Endometrial microvascular endothelial cells (primary cell): ENCODE results near the gene SELENOO. TPM values are rescaled to one million over a fixed set of nuclear protein-coding genes. Genes with fewer than 3 reads are reported as not detected.

Experiments used
- in situ Hi-C: cut with HindIII; loops from 2 replicates; pipeline ENCODE4 v1.10.0; 2017; ENCODE audit warnings: low sequenced_read_pairs, low pct_unique_long_range_greater_than_20kb; ENCODE audit errors: inconsistent ontology term
- total RNA-seq: library from RNA; depleted of rRNA; stranded (reverse); fragments of >200 nt; gene quantifications from one replicate; pipeline ENCODE4 v1.2.3, GENCODE V29; 2015; ENCODE audit errors: inconsistent ontology term

Gene SELENOO
- total RNA-seq, 1 donor from 2014 or later = 29.7 TPM

DNA sequence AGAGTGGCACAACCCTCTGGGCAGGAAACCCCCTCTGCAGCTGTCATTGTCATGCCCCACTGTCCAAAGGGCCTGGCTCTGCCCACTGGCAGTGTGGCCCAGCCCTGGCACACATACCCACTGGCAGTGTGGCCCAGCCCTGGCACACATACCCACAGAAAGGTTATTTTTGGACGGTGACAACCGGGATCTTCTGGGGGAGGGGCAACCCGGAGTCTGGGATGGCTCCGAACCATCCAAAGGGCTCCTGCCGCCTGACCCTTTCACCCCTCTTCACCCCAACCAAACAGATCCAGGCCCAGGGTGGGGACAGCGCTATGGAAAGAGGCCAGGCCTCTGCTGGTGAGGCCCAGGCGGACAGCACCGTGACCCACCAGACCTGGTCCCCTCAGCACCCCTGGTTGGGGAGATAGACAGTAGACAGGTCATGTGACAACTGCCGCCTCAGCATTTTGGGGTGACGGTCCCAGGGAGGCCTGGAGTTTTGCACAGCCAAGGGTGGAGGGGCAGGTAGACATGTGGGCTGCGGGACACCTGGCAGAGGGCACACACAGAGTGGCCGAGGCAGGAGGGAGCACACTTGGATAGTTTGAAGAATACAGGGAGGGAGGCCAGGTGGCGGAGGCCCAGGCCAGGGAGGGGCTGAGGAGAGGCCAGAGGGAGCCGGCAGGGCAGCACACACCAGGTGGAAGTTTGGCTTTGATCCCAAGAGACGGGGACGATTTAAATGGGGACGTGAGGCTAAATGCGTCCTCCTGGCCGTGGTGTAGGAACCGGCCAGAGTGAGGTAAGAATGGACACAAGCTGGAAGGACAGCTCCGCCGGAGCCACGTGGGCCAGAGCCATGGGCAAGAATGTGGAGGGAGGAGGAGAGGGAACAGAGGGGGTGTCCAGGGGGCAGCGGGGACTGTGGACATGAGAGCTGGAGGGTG lies 57.8 kb downstream of the SELENOO start:
- in situ Hi-C loops = no loop called here

DNA sequence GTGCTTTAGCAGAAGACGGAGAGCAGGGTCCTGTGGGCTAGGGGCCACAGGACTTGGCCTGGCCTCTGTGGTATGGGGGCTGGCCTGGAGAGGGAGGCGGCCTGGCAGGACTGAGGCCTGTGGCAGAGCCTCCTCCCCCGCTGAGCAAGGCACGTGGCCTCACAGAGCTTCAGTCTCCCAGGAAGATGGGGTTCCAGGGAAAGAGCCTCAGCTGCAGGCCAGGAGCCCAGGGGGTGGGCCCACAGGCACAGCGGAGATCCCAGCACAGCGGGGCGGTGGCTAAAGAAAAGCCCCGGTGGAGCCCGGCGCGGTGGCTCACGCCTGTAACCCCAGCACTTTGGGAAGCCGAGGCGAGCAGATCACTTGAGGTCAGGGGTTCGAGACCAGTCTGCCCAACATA lies 58.5 kb downstream of the SELENOO start:
- in situ Hi-C loops = no loop called here

DNA sequence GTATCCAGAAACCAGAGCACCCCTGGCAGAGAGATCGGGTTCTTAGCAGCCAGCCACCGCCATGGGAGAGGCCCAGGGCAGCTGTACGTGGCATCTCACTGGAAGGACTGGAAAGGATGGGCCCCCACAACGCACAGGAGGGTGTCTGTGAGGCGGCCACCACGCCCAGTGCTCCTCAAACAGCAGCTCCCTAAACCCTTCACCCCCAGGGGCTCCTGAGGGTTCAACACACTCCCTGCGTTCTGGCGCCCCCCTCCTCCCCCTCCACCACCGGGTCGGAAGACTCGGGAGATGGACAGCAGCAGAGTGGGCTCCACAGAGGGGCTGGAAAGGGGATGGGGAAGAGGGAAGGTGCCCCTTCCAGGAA lies 59.6 kb downstream of the SELENOO start:
- in situ Hi-C loops = no loop called here

DNA sequence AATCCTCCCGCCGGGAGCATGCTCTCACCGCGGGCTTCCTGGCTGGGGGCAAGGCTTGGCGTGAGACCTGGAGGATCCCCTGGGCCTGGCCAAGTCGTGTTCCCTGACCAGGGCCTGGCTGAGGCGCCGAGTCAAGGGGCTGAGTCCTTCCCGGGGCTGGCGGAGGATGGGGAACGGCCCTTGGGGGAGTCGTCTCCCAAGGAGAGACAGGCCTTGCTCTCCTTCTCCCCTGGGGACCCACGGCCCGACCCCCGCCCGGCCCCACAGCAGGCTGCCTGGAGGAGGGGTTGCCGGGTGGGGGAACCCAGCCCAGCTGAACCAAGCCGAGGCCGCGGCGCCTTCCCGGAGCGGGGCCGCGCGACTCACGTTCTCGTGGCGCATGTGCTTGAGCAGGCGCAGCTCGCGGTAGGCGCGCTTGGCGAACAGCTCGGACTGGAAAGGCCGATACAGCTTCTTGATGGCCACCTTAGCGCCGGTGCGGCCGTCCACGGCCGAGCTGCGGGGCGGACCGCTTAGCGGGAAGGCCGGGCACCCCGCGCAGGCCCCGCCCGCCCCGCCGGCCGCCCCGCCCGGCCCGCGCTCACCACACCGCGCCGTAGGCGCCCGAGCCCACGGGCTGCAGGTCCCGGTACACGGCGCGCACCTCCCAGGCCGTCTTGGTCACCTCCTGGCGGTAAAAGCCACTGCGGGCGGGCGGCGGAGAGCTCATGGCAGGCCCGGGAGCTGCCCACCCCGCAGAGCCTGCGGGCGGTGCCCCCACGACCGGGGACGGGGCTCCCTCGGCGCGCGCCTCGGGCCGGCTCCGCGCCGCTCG lies 60.2 kb downstream of the SELENOO start:
- in situ Hi-C loops = no loop called here

- in situ Hi-C loops = no loop called here
Measured at GRCh38 chr22:50261615-50262459, 61.0 kb downstream of the SELENOO start, which contains the start of gene MAPK12. MAPK12 (minus strand) TSS chr22:50261683; CDS start chr22:50261509, 174 bp downstream.

DNA sequence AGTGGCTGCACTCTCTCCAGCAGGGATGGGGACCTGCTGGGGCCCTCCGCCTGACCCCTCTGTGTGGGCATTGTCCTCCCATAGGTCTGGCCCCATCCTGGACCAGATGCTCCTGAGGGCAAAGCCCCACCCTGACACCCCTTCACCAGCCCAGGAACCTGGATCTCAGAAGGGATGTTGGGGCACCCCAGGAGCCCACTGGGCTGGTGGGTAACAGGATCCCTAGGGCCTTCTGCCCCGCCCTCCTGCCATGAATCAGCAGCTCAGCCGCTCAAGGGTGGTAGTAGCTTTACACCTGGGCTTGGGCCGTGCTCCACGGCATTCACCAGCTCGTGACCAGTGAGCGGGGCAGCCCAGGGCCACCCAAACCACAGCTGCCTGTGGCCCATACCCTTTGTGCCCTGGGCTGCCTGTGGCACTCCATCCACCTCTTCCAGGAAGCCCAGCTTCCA lies 61.7 kb downstream of the SELENOO start:
- in situ Hi-C loops = no loop called here

DNA sequence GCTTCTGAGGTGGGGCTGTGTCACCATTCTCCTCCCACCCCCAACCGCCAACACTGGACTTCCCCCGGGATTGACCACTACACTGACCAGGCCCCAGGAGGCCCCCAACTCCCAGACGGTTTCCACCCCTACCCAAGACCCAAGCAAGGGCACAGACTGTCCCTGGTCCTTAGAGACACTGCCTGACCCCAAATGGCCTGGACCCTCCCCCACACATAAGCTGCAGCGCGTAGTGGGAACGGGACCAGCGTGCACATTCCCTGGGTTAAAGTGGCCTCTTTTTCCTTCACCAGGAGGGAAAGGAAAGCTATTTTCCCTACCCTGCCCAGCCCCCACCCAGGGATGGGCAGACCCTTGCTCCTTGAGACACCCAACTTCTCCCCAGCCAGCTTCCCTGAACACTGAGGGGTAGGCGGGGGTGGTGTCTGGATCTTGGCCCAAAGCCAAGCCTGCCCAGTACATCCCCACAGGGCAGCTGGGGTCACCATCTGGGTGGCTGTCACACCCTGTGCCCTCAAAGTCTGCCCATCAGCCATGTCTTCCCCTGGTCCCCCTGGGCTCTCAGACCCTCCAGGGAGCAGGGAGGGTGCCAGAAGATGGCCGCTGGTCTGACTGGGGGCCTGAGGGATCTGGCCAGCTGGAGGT lies 62.3 kb downstream of the SELENOO start:
- in situ Hi-C loops = no loop called here

DNA sequence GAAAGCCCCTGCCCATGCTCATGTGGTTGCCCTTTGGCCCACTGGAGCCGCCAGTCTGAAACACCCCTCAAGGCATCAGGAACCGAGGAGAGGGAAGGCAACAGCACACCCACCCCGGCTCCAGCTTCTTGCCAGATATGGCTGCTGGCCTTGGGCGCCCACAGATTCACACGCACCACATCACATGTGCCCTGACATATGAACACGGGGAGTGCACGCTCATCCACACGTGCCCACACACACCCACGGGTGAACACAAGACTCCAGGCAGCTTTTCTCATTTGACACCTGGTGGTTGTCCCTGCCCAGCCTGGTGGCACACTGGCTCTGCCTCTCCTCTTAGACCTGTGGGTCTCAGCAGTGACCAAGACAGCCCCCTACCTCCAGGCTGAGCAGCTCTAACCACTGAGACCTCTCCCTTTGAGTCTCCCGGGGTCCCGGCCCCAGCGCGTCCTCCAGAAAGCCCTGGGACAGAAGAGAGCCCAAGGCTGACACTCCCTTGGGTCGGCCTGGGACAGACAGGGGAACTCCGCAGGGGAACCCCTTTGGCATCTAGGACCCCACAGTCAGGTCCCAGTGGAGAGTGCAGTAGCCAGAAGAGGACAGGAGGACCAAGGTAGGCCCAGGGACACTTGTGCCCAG lies 63.4 kb downstream of the SELENOO start:
- in situ Hi-C loops = no loop called here

DNA sequence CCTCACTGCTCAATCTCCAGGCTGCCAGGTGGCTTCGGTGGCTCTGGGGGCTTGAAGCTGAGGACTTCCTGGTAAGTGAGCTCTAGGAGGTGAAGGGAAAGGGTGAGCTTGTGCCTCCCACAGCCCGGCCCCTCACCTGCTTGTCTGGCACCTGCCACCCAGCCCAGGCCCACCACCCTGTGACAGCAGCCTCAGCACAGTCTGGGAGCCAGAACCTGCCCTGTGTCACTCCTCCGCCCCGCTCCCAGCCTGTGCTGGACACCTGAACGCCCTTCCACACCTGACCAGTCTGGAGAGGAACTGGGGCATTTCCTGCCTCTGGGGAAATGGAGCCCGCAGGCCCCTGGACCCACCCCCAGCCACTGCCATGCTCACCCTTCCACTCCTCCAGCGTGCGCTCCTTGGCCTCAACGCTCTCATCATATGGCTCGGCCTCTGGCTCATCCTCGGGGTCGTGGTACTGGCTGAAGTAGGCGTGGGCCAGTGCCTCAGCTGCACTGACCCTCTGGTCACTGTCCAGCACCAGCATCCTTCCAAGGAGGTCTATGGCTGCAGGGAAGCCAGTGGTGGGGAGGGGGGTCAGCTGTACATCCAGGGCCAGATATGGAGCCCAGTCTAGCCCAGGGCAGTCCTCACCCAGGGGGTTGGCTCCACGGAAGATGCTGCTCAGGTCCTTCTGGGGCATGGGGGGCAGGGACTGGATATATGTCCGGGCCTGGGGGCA lies 64.3 kb downstream of the SELENOO start:
- in situ Hi-C loops = no loop called here

DNA sequence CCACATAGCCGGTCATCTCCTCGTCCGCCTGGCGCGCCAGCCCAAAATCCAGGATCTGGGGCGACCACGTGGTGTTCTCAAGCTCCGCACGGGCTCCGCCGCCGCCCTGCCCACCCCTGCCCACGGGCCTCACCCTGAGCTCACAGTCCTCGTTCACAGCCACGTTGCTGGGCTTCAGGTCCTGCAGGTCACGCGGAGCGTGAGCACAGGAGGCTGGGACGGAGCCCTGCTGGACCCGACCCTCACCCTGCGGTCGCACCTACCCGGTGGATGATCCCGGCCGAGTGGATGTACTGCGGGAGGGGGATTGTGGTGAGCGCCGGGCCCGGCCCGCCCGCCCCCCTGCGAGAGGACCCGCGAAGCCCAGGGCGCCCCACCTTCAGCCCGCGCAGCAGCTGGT lies 66.2 kb downstream of the SELENOO start:
- in situ Hi-C loops = no loop called here

Other genes starting within 250 kb of the SELENOO start
- gene PIM3, start 240.2 kb upstream of the SELENOO start, total RNA-seq = 45.4 TPM
- gene IL17REL, start 188.2 kb upstream of the SELENOO start, total RNA-seq = not detected
- gene TTLL8, start 142.7 kb upstream of the SELENOO start, total RNA-seq = not detected
- gene MLC1, start 115.6 kb upstream of the SELENOO start, total RNA-seq = not detected
- 6.1 TPM for gene MOV10L1, start 111.0 kb upstream of the SELENOO start, total RNA-seq
- gene PANX2, start 30.3 kb upstream of the SELENOO start, total RNA-seq = 2.2 TPM
- gene TRABD, start 15.1 kb upstream of the SELENOO start, total RNA-seq = 39.3 TPM
- gene TUBGCP6, start 44.0 kb downstream of the SELENOO start, total RNA-seq = 33.2 TPM
- gene HDAC10, start 50.3 kb downstream of the SELENOO start, total RNA-seq = 31.3 TPM
- gene MAPK12, start 60.7 kb downstream of the SELENOO start, total RNA-seq = 50.4 TPM
- 26.9 TPM for gene MAPK11, start 69.4 kb downstream of the SELENOO start, total RNA-seq
- 37.7 TPM for gene PLXNB2, start 106.6 kb downstream of the SELENOO start, total RNA-seq
- 1.2 TPM for gene DENND6B, start 126.0 kb downstream of the SELENOO start, total RNA-seq
- gene PPP6R2, start 142.3 kb downstream of the SELENOO start, total RNA-seq = 35.0 TPM